GM06990 (cell line): ENCODE data around the gene HS6ST2.

ENCODE experiments used
- DNase-seq: peaks from one replicate; pipeline ENCODE4 v3.0.0-alpha.2; 2011; ENCODE audit not compliant: insufficient read length; ENCODE audit errors: extremely low read depth
- H3K27me3 ChIP-seq: replicated peaks from 2 replicates; pipeline ENCODE4 v1.6.0; 2011; ENCODE audit warnings: low read length; ENCODE audit not compliant: control insufficient read depth, insufficient read depth
- H3K36me3 ChIP-seq: 2 replicates; pipeline ENCODE4 v1.5.1; 2011; ENCODE audit warnings: low read length; ENCODE audit not compliant: control insufficient read depth, insufficient read depth
- H3K4me3 ChIP-seq: replicated peaks from 2 replicates; pipeline ENCODE4 v1.5.1; 2011; ENCODE audit warnings: low read depth, mild to moderate bottlenecking, control low read depth, low read length
- CTCF ChIP-seq: IDR thresholded peaks from 2 replicates; pipeline ENCODE4 v1.5.1; 2011; ENCODE audit warnings: low read length, control low read depth, mild to moderate bottlenecking, inconsistent platforms; ENCODE audit not compliant: insufficient read depth, poor library complexity, severe bottlenecking

HS6ST2 gene

GRCh38 chrX:132618810-132619209 is 339.6 kb downstream of the HS6ST2 start:
- DNase-seq: no peak
- no peak overlapping the region for H3K4me3 ChIP-seq
- H3K27me3 ChIP-seq: no peaks in the 10 kb centered on the region
- H3K36me3 ChIP-seq: no peaks in the 10 kb centered on the region
- TF ChIP-seq CTCF: no peak

- no peak overlapping the region for H3K4me3 ChIP-seq
- no peaks in the 10 kb centered on the region for H3K27me3 ChIP-seq
- TF ChIP-seq CTCF: peak; percentile 56
- H3K36me3 ChIP-seq: no peaks in the 10 kb centered on the region
- DNase-seq: no peak
These were observed 342.9 kb downstream of the HS6ST2 start for GRCh38 chrX:132615391-132616131.

GRCh38 chrX:132614297-132614696 is 344.1 kb downstream of the HS6ST2 start:
- H3K27me3 ChIP-seq: no peaks in the 10 kb centered on the region
- H3K36me3 ChIP-seq: no peaks in the 10 kb centered on the region
- DNase-seq: no peak
- peak; percentile 33 for TF ChIP-seq CTCF
- H3K4me3 ChIP-seq: no peak overlapping the region

- no peak for DNase-seq
- no peak for TF ChIP-seq CTCF
- Histone ChIP-seq H3K4me3 (no peak overlapping the region), H3K36me3 (no peaks in the 10 kb centered on the region), H3K27me3 (no peaks in the 10 kb centered on the region)
These were observed 344.6 kb downstream of the HS6ST2 start for GRCh38 chrX:132613801-132614200.

- Histone ChIP-seq H3K4me3 (no peak overlapping the region), H3K27me3 (no peaks in the 10 kb centered on the region), H3K36me3 (no peaks in the 10 kb centered on the region)
- no peak for DNase-seq
- peak; percentile 67 for TF ChIP-seq CTCF
These were observed 345.4 kb downstream of the HS6ST2 start for GRCh38 chrX:132612821-132613564.

GRCh38 chrX:132610536-132610935 is 347.9 kb downstream of the HS6ST2 start:
- no peak overlapping the region for H3K4me3 ChIP-seq
- H3K27me3 ChIP-seq: no peaks in the 10 kb centered on the region
- no peaks in the 10 kb centered on the region for H3K36me3 ChIP-seq
- DNase-seq: no peak
- TF ChIP-seq CTCF: no peak
